ENCODE measurements around the gene TEX50.
"Not testable (repeated sequence)": the region's sequence is repeated elsewhere in the genome, so short reads cannot be mapped to it uniquely, and the experiment has no call there.

The TEX50 gene, protein sequence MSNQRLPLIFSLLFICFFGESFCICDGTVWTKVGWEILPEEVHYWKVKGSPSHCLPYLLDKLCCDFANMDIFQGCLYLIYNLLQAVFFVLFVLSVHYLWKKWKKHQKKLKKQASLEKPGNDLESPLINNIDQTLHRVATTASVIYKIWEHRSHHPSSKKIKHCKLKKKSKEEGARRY

DNA sequence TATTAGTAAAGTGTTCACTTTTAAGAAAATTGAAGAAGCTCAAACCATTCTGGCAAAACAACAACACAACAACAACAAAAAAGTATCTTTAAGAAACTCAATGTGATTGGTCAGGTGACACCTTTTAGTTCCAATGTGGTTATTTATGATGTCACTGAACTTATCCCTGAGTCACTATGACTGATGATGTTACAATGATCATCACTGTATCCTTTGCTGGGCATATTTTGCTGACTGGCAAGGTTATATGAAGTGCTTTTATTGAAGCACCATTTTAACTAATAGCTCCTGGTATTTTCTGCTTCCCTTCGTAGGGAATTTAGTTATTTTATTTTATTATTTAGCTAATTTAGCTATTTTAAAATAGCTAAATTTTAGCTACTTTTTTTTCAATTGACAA, at the start of gene TEX50:
Gene TEX50 (plus strand): TSS at position 223 of the 400 bp plus-strand sequence. CDS start 184 bp downstream, outside the sequence.
- DNase-seq (ENCODE audit: low spot score): no peak

DNA sequence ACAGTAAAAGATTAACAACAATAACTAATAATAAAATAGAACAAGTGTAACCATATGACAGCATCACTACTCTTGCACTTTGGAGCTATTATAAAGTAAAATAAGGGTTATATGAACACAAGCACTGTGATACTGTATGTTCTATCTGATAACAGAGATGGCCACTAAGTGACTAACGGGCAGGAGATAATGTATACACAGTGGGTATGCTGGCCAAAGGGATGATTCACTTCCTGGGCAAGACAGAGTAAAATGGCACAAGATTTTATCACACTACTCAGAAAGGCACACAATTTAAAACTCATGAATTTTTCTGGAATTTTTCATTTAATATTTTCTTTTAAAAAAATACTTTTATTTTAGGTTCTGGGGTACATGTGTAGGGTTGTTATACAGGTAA, 44.6 kb upstream of the TEX50 start:
- DNase-seq (ENCODE audit: low spot score): no peak

DNA sequence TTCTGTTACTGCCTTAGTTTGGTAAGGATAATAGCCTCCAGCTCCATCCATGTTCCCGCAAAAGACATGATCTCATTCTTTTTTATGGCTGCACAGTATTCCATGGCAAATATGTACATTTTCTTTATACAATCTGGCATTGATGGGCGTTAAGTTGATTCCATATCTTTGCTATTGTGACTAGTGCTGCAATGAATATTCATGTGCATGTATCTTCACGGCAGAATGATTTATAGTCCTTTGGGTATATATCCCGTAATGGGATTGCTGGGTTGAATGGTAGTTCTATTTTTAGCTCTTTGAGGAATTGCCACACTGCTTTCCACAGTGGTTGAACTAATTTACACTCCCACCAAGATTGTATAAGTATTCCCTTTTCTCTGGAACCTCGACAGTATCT, 44.0 kb upstream of the TEX50 start:
- DNase-seq (ENCODE audit: low spot score): not testable (repeated sequence)

DNA sequence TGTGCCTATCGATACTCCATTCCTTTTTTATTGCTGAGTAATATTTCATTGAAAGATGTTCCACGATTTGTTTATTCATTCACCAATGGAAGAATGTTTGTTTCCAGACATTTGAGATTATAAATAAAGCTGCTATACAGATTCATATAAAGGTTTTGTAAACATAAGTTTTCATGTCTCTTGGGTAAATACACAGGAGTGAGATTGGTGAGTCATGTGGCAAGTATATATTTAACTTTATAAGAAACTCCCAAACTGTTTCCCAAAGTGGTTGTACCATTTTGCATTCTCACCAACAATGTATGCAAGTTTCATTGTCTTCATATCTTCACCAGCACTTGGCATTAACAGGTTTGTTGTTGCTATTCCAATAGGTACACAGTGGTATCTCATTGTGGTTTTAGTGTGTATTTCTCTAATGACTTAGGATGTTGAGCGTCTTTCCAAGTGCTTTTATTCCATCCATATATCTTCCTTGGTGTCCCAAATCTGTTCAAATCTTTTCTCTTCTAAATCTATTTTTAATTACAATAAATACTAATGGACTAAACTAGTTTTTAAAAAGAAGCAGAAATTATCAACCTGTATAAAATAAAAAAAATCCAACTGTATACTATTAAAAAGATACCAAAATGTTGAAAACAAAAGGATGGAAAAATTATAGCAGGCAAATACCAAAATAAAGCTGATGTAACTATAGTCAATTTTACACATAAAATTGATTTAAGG, 38.9 kb upstream of the TEX50 start:
- DNase-seq (ENCODE audit: low spot score): no peak

DNA sequence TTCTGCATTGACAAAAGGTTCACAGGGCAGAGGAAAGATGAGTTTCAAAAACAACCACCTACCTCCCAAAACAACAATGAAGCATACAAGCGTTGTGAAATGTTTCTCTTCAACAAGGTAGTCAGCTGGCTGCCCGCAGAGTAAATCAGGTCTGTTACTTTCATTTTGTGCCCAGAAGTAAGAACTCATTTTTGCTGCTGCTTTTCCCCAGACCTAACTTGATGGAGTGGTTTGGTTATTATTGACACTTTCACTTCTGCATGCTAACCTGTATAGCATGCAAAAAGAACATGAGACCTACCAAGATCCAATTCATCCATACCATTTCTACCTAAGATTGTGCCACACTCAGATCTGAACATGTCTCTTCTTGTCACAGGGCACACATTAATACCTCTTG, 33.5 kb upstream of the TEX50 start:
- DNase-seq (ENCODE audit: low spot score): no peak

DNA sequence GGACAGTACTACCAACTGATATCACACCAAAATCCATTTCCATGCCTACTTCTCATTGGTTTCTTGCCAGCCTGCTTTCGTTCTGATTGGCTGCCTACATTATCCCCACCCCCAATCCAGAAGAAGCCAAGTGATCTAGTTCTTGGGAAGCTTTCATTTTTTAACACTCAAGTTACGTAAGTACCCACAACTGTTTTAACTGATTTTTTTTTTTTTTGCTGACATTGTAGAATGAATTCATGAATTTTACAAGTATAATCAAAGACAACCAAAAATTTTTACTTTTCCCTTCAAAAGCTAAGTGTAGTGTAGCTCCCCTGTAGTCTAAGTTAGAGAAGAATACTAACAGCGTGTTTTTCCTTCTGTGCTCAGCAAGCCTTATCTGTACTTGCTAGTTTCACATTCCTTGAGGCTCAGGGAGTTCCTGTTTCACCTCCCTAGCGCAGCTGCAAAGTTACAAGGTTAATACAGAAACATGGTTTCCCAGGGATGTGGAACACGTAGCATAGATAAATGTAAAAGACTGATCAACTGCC, 32.0 kb upstream of the TEX50 start, which contains the start of gene SLC9C2:
Gene SLC9C2 (minus strand): TSS at position 17 of the 536 bp plus-strand sequence. CDS start 1,296 bp downstream, outside the sequence.
- DNase-seq (ENCODE audit: low spot score): no peak

DNA sequence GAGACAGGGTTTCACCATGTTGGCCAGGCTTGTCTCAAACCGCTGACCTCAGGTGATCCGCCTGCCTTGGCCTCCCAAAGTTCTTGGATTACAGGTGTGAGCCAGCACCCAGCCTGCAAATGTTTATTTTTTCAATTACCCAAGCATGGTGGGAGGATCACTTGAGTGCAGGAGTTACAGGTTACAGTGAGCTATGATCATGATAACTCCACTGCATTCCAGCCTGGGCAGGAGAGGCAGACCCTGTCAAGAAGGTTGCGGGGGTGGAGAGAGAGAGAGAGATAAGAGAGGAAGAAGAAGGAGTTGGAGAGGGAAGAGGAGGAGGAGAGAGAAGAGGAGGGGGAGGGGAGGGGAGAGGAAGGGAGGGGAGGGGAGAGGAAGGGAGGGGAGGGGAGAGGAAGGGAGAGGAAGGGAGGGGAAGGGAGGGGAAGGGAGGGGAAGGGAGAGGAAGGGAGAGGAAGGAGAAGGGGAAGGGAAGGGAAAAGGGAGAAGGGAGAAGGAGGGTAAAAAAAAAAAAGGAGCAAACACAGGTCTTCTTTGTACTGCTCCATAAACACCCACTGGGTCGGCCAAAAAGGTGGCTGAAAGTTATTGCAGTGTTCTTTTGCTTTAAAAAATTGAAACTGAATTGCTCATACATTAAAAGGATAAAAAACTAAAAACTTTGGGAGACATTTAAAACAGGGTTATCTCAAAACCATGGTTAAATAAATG, 26.5 kb upstream of the TEX50 start:
- no peak for DNase-seq (ENCODE audit: low spot score)

DNA sequence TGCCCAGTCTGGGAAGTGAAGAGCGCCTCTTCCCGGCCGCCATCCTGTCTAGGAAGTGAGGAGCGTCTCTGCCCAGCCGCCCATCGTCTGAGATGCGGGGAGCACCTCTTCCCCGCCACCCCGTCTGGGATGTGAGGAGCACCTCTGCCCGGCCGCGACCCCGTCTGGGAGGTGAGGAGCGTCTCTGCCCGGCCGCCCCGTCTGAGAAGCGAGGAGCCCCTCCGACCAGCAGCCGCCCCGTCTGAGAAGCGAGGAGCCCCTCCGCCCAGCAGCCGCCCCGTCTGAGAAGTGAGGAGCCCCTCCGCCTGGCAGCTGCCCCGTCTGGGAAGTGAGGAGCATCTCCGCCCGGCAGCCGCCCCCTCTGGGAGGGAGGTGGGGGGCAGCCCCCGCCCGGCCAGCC, 22.1 kb upstream of the TEX50 start:
- not testable (repeated sequence) for DNase-seq (ENCODE audit: low spot score)

DNA sequence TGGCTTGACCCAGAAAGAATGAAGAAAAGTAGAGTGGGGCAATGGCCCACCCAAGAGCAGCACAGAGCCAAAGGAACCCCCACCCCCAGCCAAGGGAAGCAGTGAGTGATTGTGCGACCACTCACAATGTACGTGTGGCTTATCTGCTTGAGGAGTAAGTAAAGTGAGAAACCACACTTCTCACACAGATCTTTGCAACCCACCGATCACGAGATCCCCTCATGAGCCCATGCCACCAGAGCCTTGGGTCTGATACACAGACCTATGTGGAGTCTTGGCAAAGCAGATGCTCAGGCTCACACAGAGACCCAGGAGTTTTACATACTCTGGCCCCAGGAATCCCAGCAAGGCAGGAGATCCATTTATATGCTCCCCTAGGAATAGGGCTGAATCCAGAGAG, 18.3 kb upstream of the TEX50 start:
- DNase-seq (ENCODE audit: low spot score): no peak

DNA sequence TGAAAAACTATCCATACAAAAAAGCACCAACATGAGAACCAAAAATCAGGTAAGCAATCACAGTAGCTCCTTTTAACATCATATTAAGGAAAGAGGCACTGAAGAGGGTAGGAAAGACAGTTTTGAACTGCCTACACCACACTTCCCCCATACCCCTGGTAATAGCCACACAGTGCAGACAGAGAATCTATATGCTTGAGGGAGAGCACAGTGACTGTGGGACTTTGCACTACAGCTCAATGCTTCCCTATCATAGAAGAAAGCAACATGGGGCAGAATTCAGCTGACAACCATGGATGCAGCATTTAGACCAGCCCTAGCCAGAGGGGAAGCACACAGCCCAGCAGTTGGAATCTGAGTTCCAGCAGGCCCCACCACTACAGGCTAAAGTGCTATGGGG, 7.9 kb upstream of the TEX50 start:
- no peak for DNase-seq (ENCODE audit: low spot score)

DNA sequence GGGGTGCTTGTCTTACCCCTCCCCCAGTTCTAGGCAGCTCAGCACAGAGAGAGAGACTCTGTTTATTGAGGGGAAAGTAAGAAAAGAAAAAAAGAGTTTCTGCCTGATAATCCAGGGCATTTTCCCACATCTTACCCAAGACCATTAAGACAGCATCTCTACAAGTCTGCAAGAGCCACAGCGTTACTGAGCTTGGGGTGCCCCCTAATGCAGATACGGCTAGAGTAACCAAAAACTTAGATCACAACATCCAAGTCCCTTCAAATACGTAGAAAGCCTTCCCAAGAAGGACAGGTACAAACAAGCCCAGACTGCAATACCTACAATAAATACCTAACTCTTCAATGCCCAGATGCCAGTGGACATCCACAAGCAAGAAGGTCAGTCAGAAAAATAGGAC, 6.2 kb upstream of the TEX50 start:
- no peak for DNase-seq (ENCODE audit: low spot score)

DNA sequence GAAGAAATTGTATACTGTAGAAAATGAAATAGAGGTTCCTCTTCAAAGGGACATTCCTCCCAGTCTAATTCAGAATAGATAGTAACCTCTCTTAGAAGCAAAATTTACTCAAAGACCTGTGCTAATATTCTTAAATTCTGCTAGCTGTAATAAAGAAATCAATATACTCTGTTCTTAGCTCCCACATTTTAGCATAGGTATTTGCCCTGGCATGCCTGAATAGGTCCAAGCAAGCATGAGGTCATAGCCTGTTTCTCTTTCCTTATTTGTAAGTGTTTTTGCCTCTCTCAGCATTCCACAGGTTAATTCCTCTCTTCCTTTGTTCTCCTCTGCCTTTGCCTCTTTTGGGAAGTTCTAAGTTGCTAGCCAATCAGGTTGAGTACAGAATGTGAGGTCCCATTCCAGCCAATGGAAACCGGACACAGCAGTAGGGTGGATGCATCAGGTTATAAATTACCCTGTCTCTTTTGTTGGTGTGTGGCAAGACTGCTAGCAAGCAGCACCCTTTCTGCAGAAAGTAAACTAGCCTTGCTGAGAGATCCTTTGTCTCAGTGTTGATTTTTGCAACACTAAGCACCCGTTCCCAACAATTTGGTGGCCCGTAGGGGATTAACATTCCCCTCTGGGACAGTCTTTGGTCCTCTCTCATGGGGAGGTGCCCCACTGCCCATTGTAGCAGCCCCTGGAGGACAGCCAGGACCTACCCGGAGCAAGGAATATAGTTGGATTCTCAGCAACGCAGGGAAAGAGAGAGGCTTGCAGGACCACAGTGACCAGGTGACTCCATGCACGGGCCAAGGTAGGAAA, 2.3 kb downstream of the TEX50 start:
- DNase-seq (ENCODE audit: low spot score): not testable (repeated sequence)

DNA sequence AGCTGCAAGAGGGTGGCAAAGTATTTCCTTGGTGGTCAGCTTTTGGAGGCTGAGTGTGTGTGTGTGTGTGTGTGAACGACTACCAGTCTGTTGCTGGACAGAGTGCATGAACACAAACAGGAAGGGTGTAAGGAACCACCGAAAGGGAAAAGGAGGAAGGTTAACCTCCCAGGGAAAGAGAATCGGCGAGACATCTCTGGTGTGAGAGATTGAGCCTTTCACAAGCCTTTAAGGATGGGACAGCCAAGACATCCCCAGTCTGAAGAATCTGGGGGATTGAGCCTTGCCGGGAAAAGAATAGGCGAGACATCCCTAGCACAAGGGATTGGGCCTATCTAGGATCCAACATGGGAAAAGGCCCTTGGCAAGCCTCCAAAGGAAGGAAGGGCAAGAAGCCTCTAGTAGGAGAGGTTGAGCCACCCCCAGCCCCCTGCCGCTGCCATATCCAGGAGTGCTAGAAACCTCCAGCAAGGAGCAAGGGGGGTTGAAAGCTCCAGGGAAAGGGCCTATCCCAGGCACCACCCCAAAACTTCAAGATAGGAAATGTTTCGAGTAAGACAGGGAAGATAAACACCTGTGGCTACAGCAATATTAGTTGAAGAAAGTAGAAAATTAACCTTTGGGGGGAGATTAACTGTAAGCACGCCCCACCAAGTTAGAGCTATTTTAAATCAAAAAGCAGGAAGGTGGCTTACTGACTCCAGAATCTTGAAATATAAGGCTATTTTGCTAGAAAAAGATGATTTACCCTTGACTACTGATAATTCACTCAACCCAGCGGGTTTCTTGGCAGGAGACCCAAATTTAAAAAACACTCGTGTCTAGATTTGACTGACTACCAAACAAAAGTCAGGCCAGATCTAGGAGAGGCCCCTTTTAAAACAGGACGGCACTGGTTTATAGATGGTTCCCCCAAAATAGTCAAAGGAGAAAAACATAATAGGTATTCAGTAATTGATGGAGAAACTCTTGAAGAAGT, 3.2 kb downstream of the TEX50 start:
- DNase-seq (ENCODE audit: low spot score): no peak

DNA sequence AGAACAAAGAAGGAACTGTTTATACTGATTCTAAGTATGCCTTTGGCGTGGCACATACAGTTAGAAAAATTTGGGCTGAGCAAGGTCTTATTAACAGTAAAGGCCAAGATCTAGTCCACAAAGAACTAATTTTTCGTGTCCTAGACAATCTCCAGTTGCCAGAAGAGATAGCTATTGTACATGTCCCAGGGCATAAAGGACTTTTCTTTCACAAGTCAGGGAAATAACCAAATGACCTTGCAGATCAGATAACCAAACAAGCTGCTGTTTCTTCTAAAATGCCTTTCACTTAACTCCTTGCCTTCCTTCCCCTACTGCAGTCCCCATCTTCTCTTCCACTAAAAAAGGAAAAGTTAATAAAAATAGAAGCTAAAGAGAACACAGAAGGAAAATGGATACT, 4.0 kb downstream of the TEX50 start:
- no peak for DNase-seq (ENCODE audit: low spot score)

DNA sequence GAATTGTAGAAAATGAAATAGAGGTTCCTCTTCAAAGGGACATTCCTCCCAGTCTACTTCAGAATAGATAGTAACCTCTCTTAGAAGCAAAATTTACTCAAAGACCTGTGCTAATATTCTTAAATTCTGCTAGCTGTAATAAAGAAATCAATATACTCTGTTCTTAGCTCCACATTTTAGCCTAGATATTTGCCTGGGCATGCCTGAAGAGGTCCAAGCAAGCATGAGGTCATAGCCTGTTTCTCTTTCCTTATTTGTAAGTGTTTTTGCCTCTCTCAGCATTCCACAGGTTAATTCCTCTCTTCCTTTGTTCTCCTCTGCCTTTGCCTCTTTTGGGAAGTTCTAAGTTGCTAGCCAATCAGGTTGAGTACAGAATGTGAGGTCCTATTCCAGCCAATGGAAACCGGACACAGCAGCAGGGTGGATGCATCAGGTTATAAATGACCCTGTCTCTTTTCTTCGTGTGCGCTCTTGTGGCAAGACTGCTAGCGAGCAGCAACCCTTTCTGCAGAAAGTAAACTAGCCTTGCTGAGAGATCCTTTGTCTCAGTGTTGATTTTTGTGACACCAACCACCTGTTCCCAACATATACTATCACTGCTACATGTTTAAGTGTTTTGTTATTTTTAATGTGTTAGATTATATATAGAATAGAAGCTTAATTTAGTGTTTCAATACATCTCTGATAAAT, 7.5 kb downstream of the TEX50 start:
- DNase-seq (ENCODE audit: low spot score): not testable (repeated sequence)

DNA sequence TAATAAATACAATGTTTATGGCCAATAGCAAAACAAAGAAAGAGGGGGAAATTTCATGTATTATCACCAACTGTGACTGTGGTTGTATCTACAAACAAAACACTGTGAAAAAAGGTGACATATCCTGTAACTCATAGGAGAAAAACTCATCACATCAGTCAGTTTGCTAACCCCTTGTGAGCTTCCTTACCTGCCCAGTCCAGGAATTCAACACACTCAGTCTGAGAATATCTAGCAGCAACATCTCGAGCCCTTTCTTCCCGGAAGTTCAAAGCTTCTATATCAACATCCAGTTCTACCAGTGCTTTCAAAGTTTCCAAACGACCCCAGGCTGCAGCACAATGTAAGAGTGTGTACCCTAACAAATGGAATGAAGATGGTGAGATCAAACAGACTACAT, 11.5 kb downstream of the TEX50 start:
- DNase-seq (ENCODE audit: low spot score): no peak

DNA sequence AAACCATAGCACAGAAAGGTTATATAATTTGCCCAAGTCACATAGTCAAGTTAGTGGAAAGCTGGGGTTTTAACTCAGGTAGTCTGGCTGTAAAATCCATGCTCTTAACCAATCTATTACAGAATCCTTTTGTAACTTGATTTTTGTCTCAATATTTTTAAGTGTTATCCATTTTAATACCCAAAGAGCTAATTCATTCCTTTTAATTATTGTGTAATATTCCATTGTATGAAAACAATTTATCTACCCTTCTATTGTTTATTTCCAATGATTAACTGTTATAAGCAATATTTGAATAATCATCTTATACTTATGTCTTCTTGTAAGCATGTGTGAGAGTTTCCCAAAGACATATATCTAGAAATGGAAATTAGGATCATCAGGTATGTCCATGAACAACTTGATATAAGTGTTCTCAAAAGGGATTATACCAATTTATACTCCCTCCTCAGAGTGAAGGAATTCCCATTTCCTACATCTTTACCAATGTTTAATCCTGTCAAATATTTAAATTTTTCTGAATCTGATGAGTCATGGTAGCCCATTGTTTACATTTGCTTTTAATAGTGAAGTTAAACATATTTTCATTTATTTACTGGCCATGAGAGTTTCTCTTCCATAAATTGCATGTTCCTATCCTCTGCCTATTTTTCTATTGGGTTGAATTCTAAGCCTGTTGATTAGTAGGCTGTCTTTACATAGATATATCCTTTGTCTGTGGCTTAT, 13.9 kb downstream of the TEX50 start:
- no peak for DNase-seq (ENCODE audit: low spot score)

DNA sequence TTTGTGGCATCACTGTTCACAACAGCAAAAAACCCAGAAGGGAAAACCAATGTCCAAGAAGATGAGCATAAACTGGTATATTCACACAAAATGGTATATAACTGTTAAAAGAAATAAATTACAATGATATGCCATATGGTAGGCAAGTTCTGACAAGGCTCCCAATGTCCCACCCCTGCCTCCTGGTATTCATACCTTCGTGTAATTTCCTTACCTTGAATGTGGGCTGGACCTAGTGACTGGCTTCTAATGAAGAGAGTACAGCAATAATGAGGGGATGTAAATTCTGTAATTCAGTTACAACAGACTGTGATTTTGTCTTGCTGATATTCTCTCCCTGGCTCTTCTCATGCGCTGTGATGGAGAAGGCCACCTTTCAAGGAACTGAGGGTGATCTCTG, 25.2 kb downstream of the TEX50 start:
- DNase-seq (ENCODE audit: low spot score): no peak

DNA sequence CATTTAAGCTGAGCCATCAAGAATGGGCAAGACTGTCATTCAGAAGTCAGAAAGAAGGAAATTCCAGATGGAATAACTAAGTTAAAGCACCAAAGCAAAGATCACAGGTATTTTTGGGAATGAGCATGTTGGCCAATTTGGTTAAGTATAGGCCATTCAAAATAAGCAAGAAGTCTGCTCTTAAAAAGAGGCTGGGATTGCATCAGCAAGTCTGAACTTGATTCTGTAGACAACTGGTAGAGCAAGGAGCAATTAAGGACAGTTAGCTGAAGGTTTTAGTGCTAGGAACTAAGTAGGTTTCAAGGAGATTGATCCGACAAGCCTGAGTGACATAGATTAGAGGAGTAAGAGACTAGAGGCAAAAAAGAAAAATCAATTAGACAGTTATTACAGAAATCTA, 26.1 kb downstream of the TEX50 start:
- no peak for DNase-seq (ENCODE audit: low spot score)

DNA sequence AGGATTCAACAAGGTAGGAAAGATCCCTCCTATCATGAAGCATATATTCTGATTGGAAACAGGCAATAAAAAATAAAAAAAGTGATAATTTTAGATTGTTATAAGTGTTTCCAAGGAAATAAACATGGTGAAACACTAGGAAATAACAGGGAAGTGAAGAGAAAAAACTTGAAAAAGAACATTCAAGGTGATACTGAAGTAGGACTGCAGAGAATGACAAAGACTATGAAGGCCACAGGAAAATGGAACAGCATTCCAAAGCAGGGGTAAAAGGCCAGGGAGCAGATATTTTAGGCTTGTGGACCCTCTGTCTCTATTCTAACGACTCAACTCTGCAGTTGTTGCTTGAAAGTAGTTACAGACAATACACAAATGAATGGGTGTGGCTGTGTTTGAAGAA, 26.6 kb downstream of the TEX50 start:
- no peak for DNase-seq (ENCODE audit: low spot score)

Measured in germinal center (tissue), 1 donor.